SH-SY5Y (cell line): Measurements from ENCODE around the gene RRBP1.

Experiments
- GATA2 ChIP-seq: IDR thresholded peaks from 2 replicates; pipeline ENCODE4 v1.6.1; 2011; ENCODE audit warnings: mild to moderate bottlenecking, low read depth, low read length
- GATA3 ChIP-seq: IDR thresholded peaks from 2 replicates; pipeline ENCODE4 v1.6.1; 2011; ENCODE audit warnings: low read depth, mild to moderate bottlenecking, low read length, moderate library complexity

DNA sequence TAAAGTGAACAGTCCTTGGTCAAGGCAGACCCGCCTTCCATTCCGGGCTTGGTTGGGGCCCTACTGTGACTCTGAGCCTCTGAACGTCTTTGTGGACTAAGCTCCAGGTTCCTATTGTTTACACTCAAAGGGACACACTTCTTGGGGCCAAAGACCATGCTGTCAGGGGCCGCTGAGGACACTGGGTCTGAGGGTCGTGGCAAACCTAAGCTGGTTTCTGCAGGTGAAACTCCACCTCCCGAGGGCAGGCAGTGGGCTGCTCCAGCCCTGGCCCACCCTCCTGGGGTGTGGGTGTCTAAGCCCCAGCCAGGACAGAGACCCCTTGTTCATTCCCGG, 69.1 kb downstream of the RRBP1 start:
- TF ChIP-seq GATA3 (no peak), GATA2 (no peak)
